HG03045 (cell line): ENCODE measurements around the gene SPDYE3.
"Not testable (repeated sequence)": the region's sequence is repeated elsewhere in the genome, so short reads cannot be mapped to it uniquely, and the experiment has no call there.

Source experiments
- ATAC-seq: cut with Tn5 transposase; IDR thresholded peaks from one replicate; pipeline ENCODE4 v1.9.1; 2021; ENCODE audit warnings: mild to moderate bottlenecking, moderate library complexity; ENCODE audit not compliant: unreplicated experiment

SPDYE3 gene, protein sequence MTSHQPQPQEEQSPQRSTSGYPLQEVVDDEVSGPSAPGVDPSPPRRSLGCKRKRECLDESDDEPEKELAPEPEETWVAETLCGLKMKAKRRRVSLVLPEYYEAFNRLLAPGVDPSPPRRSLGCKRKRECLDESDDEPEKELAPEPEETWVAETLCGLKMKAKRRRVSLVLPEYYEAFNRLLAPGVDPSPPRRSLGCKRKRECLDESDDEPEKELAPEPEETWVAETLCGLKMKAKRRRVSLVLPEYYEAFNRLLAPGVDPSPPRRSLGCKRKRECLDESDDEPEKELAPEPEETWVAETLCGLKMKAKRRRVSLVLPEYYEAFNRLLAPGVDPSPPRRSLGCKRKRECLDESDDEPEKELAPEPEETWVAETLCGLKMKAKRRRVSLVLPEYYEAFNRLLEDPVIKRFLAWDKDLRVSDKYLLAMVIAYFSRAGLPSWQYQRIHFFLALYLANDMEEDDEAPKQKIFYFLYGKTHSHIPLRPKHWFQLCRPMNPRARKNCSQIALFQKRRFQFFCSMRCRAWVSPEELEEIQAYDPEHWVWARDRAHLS

DNA sequence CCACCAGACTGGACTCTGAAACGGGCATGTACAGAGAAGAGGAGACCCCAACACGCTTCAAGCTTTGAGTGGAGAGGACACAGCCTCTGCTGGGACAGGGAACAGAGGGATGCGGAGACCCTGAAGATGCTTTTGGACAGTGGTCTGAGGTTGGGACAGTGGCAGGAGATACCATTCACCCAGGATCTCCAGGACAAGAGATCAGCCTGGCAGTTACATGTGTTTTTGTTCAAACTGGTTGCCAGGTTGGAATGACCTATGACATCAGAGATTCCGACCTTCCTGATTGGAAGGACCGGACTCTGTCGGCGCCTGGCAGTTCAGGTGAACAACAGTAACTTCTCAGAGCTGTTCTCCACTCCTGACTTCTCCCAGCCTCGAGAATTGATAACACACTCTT, at the start of gene SPDYE3:
Gene SPDYE3, plus strand, starts transcription at position 301 of the 400 bp plus-strand sequence. CDS start 184 bp downstream, outside the sequence.
- ATAC-seq, result not testable (repeated sequence)

DNA sequence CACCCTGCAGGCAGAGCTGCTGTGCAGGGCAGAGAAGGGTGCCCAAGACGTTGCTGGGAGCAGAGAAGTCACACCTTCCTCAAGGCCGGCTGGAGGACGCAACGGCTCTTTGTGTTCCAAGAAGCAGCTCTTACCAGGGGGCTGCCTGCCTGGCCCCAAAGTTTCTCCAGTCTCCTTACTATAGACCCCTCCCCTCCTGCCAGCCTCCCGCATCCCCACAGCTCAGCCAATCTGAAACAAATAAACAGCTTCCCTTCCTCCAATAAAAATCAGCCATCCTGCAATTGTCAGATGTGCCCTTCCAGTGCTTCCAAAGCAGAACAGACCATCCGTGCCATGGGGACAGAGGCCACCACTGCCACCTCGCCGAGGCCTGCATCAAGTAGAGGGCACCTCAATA, 47.5 kb upstream of the SPDYE3 start:
- ATAC-seq, result not testable (repeated sequence)

DNA sequence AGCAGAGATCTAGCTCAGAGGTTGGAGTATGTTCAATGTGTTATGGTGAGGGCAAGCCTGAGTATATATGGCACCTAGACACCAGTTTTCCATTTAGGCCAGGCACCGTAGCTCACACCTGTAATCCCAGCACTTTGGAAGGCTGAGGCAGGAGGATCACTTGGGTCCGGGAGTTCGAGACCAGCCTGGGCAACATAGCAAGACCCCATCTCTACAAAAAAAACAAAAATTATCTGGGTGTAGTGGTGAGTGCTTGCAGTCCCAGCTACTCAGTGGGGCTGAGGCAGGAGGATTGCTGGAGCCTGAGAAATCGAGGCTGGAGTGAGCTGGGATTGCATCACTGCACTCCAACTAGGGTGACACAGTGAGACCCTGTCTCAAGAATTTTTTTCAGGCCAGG, 44.6 kb upstream of the SPDYE3 start:
- ATAC-seq, result not testable (repeated sequence)

DNA sequence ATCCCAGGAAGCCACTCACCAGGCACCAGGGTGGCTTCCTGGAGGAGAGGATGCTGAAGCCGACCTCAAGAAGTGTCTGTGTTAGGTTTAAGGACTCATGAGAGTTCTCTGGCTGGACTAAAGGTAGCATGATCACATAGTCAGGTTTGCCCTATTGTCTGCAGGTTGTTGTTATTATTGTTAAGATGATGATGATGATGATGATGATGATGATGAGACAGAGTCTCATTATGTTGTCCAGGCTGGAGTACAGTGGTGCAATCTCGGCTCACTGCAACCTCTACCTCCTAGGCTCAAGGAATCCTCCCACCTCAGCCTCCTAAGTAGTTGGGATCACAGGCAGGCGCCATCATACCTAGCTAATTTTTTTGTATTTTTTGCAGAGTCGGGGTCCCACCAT, 43.3 kb upstream of the SPDYE3 start:
- ATAC-seq, result not testable (repeated sequence)

DNA sequence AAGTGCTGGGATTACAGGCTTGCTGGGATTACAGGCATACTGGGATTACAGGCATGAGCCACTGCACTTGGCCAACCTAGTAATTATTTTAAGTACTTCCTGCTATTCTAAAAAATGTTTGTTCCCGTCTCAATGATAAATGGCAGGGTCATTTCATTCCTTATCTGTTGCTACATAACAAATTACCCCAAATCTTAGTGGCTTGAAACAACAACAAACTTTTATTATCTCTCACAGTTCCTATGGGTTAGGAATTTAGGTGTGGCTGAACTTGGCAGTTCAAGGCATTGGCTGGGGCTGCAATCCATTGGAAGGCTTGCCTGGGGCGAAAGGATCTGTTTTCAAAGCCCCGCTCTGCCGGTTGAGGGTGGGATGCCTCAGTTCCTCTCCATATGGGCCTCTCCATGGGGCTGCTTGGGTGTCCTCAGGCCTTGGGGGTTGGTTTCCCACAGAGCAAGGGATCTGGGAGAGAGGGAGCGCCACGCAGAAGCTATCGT, 42.8 kb upstream of the SPDYE3 start:
- not testable (repeated sequence) for ATAC-seq

DNA sequence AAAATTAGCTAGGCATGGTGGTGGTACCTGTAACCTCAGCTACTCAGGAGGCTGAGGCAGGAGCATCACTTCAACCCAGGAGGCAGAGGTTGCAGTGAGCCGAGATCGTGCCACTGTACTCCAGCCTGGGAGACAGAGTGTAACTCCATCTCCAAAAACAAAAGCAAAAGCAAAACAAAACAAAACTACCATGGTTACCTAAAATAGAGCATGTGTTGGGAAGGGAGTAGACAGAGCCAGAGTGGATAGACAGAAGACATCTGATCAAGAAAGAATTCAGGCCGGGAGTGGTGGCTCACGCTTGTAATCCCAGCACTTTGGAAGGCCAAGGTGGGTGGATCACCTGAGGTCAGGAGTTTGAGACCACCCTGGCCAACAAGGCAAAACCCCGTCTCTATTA, 41.7 kb upstream of the SPDYE3 start:
- not testable (repeated sequence) for ATAC-seq

DNA sequence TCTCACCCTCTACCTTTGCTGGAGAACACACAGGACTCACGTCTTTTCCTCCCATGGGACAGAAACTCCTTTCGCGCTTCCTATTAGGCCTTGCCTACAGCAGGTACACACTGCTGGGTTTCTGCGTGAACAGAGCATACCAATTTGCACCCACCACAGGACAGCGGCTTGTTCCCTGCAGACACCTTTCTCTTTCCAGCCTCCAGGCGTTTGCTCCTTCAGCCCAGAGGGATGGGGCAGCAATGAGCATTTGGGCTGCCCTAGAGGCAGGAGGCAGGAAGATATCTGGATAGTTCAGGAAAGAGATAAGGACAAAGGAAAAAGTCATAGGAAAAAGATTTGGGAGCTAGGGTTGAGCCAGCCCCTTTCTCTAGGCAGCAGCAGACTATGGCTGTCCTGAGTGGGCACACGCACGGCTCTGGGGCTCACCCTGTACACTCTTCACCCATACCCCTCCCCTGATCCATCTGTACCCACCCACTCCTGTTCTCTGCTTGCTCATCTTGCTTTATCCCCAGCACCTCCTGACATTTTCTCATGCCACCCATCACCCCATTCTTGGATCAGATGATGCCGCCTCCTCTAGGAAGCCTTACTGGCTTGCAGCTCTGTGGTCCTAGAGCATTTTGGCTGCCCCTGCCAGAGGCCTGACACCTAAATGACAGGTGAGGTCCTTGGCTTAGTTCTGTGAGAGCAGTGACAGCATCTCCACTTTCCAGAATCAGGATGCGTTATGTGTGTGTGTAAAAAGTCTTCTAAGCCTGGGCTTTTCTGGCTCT, 40.7 kb upstream of the SPDYE3 start:
- ATAC-seq, result no peak

DNA sequence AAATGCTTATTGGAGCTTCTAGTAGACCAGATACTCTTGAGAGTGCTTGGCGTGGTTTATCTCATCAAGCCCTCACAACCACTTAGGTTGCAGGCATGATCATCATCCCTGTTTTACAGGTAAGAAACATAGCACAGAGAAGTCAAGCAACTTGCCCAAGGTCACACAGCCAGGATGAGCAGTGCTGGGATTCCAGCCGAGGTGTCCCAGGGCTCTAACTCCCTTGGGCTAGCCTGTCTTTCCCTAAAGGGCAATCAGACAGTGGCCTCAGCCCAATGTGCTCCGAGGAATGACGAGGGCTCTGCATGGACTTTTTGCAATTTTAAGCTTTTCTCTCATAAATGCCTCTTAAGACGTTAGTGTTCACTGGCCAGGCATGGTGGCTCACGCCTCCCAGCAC, 39.9 kb upstream of the SPDYE3 start:
- no peak for ATAC-seq

DNA sequence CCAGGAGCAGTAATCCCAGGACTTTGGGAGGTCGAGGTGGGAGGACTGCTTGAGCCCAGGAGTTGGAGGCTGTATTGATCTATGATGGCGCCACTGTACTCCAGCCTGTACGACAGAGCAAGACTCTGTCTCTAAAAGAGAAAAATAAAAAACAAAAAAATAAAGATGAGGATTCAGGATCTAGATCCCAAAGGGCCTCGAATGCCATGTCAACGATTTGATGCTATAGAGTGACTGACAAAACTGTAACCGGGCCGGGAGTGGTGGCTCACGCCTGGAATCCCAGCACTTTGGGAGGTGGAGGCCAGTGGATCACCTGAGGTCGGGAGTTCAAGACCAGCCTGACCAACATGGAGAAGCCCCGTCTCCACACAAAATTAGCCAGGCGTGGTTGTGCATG, 38.6 kb upstream of the SPDYE3 start:
- ATAC-seq, result not testable (repeated sequence)

DNA sequence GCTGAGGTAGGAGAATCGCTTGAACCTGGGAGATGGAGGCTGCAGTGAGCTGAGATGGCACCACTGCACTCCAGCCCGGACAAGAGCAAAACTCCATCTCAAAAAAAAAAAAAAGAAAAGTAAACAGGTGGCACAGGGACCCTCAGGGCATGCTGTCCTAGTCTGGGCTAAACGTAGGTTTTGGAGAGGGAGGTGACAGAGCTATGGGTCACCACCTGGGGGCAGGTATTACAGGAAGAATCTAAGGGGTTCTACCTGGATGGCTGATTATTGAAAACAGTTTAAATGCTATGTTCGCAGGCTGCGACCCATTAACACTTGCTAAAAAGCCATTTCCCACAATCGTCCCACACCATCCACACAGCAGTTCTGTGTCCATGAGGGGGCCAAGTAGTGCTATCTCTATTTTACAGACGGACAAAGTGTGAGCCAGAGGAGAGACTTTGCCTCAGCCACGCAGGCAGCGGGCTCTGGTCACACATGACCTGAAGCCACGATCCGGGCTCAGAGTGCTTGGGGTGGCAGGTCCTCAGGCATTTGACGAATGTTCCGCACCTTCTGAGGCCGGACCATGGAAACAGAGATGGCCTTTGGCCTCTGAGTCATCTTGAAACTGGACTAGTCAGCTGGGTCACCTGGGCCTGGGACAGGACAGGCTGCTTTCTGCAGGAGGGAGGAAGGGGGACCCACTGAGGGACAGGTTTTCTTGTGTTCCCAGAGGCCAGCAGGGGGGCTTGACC, 38.0 kb upstream of the SPDYE3 start:
- ATAC-seq, result not testable (repeated sequence)

DNA sequence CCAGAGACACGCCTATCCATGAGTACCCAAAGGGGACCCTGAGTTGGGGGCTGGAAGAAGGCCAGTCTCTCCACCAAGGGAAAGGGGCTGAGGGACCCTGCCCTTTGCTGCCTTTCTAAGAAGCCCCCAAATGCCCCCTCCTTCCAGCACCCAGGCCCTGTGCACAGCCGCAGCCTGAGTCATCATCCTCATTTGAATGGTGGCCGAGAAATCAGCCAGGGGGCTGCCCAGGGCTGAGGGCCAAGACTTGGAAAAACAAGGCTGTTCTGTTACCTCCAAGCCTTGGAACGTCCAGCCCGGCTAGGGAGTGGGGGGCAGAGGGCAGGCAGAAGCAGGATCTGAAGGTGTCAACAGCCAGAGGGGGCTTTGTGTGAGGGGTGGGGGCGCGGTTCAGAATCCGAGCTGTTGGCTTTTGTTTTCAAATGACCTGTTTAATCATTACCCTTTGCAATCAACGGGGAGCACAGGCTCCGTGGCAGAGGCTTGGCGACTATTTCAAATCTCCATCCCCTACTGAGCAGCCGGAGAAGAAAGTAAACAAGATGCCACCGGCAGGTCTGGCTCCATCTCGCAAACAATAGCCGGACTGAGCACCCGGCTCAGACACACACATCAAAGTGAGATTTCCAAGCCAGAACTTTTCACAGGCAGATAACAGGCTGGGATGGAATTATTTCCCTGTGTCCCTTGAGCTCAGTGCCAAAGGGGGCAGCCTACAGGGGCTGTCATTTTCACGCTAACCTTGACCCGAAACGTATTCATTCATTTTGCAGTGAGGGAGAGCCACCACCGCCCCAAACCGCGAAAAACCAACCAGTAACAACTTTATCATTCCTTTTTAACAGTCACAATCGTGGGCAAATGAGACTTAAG, 37.2 kb upstream of the SPDYE3 start:
- ATAC-seq, result not testable (repeated sequence)

DNA sequence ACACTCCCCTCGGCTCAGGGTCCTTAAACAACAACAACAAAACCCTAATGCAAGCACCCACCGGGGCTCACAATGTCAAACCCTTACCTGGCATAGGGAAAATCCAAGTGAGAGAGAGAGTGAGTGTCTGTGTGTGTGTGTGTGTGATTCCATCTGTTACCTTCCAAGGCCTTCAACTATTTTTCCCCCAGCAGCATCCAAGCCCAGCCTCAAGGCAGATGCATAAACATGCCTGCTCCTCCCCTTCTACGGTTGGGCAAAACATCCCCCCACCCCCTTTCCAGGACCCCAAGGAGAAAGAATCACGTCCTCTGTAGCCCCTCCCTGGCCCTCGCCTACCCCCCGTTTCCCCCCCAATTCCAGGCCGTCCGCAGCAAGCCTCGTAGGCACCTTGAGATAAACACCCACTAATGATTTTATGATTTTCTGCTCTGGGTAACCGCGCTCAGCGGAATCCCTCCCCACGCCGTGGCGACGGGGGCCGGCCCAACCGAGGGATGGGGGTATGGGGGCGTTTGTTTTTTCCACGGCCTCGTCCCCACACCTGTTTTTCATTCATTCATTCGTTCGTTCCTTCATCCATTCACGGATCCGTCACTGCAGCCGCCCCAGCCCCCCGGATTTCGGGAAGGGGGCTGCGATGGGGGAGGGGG, 36.4 kb upstream of the SPDYE3 start:
- ATAC-seq, result not testable (repeated sequence)

DNA sequence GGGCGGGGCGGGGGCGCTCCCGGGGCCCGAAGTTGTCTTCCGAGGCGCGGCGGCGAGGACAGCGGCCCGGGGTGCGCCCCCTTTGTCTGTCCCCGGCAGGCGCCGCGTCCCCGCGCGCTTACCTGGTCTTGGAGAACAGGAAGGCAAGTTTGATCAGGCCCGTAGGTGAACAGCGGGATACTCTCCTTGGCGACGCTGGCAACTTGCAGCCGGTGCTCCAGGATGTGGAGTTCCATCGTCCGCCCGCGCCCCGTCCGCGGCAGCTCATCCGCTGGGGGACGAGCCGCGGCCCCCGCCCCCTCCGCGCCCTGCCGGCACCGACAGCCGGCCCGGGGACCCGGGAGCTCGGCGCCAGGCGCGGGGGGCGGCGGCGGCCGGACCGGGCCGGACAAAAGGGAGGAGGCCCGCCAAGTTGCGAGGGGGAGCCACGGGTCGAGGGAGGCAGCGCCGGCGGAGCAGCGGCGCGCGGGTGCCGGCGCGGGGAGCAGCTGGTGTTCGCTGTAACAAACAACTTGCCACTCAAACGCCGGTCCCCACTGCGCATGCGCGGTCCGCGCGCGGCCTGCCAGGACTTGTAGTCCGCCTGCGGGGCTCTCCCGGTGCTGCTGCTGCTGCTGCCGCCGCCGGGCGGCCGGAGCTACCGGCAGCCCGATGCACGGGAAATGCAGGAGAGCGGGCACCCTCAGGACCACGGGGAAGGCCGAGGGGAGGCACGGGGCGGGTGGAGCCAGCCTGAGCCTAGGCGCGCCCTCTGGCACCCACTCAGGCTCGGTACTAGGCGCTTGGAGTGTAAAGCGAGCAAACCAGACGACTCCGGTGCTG, 35.6 kb upstream of the SPDYE3 start:
- ATAC-seq, result peak; percentile 85

DNA sequence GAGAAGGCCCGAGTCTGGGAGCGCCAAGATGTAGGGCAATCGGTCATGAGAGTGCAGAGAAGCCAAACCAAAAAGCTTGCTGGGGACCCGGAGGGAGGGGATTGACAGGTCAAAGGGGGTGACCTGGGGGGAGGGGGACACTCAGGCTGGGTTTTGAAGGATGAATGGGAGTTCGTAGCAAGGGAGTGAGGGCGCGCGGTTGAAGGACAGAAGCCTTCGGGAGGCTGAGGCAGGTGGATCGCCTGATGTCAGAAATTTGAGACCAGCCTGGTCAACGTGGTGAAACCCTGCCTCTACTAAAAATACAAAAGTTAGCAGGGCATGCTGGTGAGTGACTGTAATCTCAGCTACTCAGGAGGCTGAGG, 35.0 kb upstream of the SPDYE3 start:
- not testable (repeated sequence) for ATAC-seq

DNA sequence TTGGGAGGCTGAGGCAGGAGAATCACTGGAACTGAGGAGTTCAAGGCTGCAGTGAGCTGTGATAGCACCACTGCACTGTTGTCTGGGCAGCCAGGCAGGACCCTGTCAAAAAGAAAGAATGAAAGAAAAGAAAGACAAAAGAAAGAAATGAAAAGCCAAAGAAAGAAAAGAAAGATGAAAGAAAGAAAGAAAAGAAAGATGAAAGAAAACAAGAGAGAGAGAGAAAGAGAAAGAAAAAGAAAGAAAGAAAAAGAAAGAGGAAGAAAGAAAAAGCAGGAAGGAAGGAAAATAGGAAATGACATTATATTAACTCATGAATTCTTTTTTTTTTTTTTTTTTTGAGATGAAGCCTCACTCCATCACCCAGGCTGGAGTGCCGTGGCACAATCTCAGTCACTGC, 32.4 kb upstream of the SPDYE3 start:
- ATAC-seq, result no peak

DNA sequence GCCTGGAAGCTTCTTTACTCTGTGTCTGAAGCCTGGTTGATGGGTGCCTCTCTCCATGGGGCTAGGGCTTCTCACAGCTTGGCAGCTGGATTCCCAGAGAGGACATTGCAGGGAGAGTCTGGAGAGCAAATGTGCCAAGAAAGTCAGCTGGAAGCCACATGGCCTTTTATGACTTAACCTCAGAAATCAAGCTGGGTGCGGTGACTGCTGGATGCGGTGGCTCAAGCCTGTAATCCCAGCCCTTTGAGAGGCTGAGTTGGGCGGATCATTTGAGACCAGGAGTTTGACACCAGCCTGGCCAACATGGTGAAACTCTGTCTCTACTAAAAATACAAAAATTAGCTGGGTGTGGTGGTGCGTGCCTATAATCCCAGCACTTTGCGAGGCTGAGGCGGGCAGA, 31.4 kb upstream of the SPDYE3 start:
- ATAC-seq, result not testable (repeated sequence)

DNA sequence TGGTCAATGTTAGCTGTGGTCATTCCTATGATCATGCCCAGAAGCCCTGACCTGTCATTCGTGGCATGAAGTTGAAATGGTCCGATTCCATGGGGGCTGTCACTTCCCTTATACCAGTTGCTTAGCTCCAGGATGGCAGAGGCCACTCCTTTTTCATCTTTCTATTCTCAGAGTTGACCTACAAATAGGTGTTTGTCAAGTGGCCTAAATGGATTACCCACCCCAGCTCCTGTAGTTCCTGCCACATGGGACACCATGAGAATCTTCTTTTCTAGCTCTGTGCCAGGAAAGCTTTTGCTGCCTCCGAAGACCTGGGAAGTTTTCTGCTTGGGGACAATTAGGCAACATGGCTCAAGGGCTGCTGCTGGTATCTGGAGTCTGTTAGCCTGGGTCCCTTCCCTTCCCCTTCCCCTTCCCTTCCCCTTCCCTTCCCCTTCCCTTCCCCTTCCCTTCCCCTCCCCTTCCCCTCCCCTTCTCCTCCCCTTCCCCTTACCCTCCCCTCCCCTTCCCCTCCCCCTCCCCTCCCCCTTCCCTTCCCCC, 25.4 kb upstream of the SPDYE3 start:
- ATAC-seq, result not testable (repeated sequence)

DNA sequence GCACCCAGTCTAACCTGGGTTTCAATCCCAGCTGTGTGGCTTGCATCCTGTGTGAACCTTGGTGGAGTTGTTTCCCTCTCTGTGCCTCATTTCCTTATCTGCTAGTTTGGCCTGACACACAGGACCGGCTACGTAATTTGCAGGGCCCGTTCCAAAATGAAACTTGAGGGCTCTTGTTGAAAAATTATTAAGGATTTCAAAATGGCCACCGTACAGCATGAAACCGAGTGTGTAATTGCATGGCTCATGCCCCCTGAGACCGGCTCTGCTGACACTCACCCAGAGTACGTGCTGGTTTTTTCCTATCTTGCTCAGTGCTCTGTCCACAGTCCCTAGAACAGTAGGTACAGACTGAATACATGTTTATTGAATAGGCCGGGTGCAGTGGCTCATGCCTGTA, 24.4 kb upstream of the SPDYE3 start:
- ATAC-seq, result not testable (repeated sequence)
